Stomach (tissue), 4 donors: Measurements from ENCODE around the gene SACS.

ENCODE experiments used
- CTCF ChIP-seq, 7 experiments: fragments of 450-650 bp in 4 of 7; fragments of 200-600 bp in 3 of 7; sonication (generic) in 3 of 7; IDR thresholded peaks; one replicate each; pipeline ENCODE4 v1.5.1; 2016 to 2019; ENCODE audit warnings: antibody characterized with exemption in 7 of 7, control low read depth in 2 of 7, mild to moderate bottlenecking in 1 of 7
- EP300 ChIP-seq: sonication (generic); formaldehyde crosslinking; IDR thresholded peaks from one replicate; pipeline ENCODE4 v1.6.1; 2017; ENCODE audit warnings: antibody characterized with exemption
- POLR2AphosphoS5 ChIP-seq, 3 donors: sonication (generic); formaldehyde crosslinking; IDR thresholded peaks; one replicate each; pipeline ENCODE4 v1.6.1; 2016; ENCODE audit warnings: antibody characterized with exemption in 3 of 3

DNA sequence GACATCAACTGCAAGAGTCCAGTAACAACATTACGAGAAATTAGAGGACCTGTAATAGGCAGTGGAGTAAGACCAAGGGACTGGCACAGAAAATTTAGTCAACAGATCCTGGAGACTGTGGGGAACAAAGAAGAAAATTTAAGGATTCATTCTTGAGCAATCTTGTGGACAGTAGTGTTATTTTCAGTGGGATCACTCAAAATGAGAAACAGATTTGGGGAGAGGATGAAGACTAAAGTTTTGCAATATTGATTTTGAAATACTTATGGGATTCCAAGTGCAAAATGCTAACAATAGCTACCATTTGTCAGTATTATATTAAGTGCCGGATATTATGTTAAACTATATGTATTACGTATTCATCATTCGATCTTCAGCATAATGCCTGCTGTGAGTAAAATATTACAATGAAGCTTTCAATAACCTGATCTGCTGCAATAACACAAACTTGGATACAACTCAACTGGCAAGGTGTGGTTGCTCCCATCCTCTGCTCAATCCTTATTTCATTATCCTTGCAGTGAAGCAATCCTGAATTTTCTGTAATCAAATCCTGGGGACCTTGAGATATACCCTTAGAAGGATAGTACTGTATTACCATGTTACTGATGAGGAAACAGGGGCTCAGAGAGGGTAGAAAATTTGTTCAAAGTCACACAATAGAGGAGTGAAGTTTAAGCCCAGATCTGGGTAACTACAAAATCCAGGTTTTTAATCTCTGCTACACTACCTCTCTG is 84.2 kb downstream of the SACS start:
- TF ChIP-seq CTCF (IDR thresholded peaks at IDR 0.05) (no peak), POLR2AphosphoS5 (IDR thresholded peaks at IDR 0.05) (no peak), EP300 (no peak)
